ENCODE results near the gene GRAMD2A. TPM values are rescaled to one million over a fixed set of nuclear protein-coding genes. Genes with fewer than 3 reads are reported as not detected.
A peak's percentile ranks its signal among the peaks of the same experiment; 100 is the strongest.

Gene GRAMD2A
- total RNA-seq (not detected), polyA plus RNA-seq (not detected)

GRCh38 chr15:72197460-72198355 lies at the start of gene GRAMD2A:
Gene GRAMD2A (minus strand): TSS chr15:72197787.
- Mint-ChIP-seq H3K4me3 (peak within 1 kb of the TSS in 3 of 4 donors; percentile 38 to 59 (median 56)), H3K36me3 (peaks cover 17% of the 10 kb centered on the region), H3K4me1 (peaks cover 0 to 12% (median 5%) of the 10 kb centered on the region in 4 donors), H3K9me3 (peaks cover 0 to 1% (median 0%) of the 10 kb centered on the region in 7 donors), H3K27ac (no peak within 1 kb of the TSS), H3K27me3 (peaks cover 29% of the 10 kb centered on the region)
- Histone ChIP-seq H3K27ac (ENCODE audit: insufficient read depth, low read length, poor library complexity, severe bottlenecking) (no peak within 1 kb of the TSS), H3K27me3 (ENCODE audit: control insufficient read depth, insufficient read depth, low read length) (no peaks in the 10 kb centered on the region), H3K4me3 (ENCODE audit: low read depth, low read length) (no peak within 1 kb of the TSS), H3K36me3 (ENCODE audit: control insufficient read depth, insufficient read depth, low read length) (peaks cover 44% of the 10 kb centered on the region), H3K4me1 (ENCODE audit: control insufficient read depth, insufficient read depth, low read length, poor library complexity, severe bottlenecking) (peaks cover 5% of the 10 kb centered on the region), H3K9me3 (ENCODE audit: control insufficient read depth in 2 of 2, low read length in 2 of 2) (no peaks in the 10 kb centered on the region)
- DNase-seq: no peak
- ATAC-seq (ENCODE audit: low read depth in 2 of 2): peak; percentile 17 to 32

- no peaks in the 10 kb centered on the region for H3K27me3 Mint-ChIP-seq
- peak overlapping the region in 2 of 3 donors; percentile 59 to 92 for H3K27ac Mint-ChIP-seq
- Histone ChIP-seq H3K4me1 (ENCODE audit: control insufficient read depth, insufficient read depth, low read length, poor library complexity, severe bottlenecking) (no peaks in the 10 kb centered on the region), H3K4me3 (ENCODE audit: low read depth, low read length) (no peak overlapping the region), H3K27me3 (ENCODE audit: control insufficient read depth, insufficient read depth, low read length) (no peaks in the 10 kb centered on the region), H3K36me3 (ENCODE audit: control insufficient read depth, insufficient read depth, low read length) (peaks cover 37% of the 10 kb centered on the region), H3K9me3 (ENCODE audit: control insufficient read depth in 2 of 2, low read length in 2 of 2) (no peaks in the 10 kb centered on the region), H3K27ac (ENCODE audit: insufficient read depth, low read length, poor library complexity, severe bottlenecking) (no peak overlapping the region)
- peaks cover 32% of the 10 kb centered on the region for H3K36me3 Mint-ChIP-seq
- DNase-seq (no peak), ATAC-seq (ENCODE audit: low read depth in 2 of 2) (no peak)
- H3K4me3 Mint-ChIP-seq: no peak overlapping the region
- H3K9me3 Mint-ChIP-seq: no peaks in the 10 kb centered on the region
- H3K4me1 Mint-ChIP-seq: peaks cover 2 to 15% (median 3%) of the 10 kb centered on the region in 4 donors
Measured at GRCh38 chr15:72242775-72243370, 45.3 kb upstream of the GRAMD2A start.

GRCh38 chr15:72239652-72240051 lies 42.1 kb upstream of the GRAMD2A start:
- Mint-ChIP-seq H3K36me3 (peaks cover 26% of the 10 kb centered on the region), H3K27ac (peak overlapping the region in 1 of 3 donors; percentile 57), H3K27me3 (no peaks in the 10 kb centered on the region), H3K4me3 (no peak overlapping the region), H3K9me3 (no peaks in the 10 kb centered on the region), H3K4me1 (peaks cover 16 to 19% (median 17%) of the 10 kb centered on the region in 4 donors)
- Histone ChIP-seq H3K4me1 (ENCODE audit: control insufficient read depth, insufficient read depth, low read length, poor library complexity, severe bottlenecking) (peaks cover 13% of the 10 kb centered on the region), H3K4me3 (ENCODE audit: low read depth, low read length) (no peak overlapping the region), H3K9me3 (ENCODE audit: control insufficient read depth in 2 of 2, low read length in 2 of 2) (no peaks in the 10 kb centered on the region), H3K36me3 (ENCODE audit: control insufficient read depth, insufficient read depth, low read length) (peaks cover 37% of the 10 kb centered on the region), H3K27ac (ENCODE audit: insufficient read depth, low read length, poor library complexity, severe bottlenecking) (no peak overlapping the region), H3K27me3 (ENCODE audit: control insufficient read depth, insufficient read depth, low read length) (no peaks in the 10 kb centered on the region)
- DNase-seq (no peak), ATAC-seq (ENCODE audit: low read depth in 2 of 2) (no peak)

GRCh38 chr15:72238586-72238985 lies 41.0 kb upstream of the GRAMD2A start:
- no peak overlapping the region for H3K4me3 ChIP-seq (ENCODE audit: low read depth, low read length)
- no peak overlapping the region for H3K27ac Mint-ChIP-seq
- peaks cover 11 to 24% (median 20%) of the 10 kb centered on the region in 4 donors for H3K4me1 Mint-ChIP-seq
- no peaks in the 10 kb centered on the region for H3K27me3 ChIP-seq (ENCODE audit: control insufficient read depth, insufficient read depth, low read length)
- H3K27ac ChIP-seq (ENCODE audit: insufficient read depth, low read length, poor library complexity, severe bottlenecking): no peak overlapping the region
- no peak for ATAC-seq (ENCODE audit: low read depth in 2 of 2)
- no peak for DNase-seq
- H3K4me1 ChIP-seq (ENCODE audit: control insufficient read depth, insufficient read depth, low read length, poor library complexity, severe bottlenecking): peaks cover 13% of the 10 kb centered on the region
- no peak overlapping the region for H3K4me3 Mint-ChIP-seq
- no peaks in the 10 kb centered on the region for H3K9me3 Mint-ChIP-seq
- peaks cover 31% of the 10 kb centered on the region for H3K36me3 ChIP-seq (ENCODE audit: control insufficient read depth, insufficient read depth, low read length)
- peaks cover 20% of the 10 kb centered on the region for H3K36me3 Mint-ChIP-seq
- no peaks in the 10 kb centered on the region for H3K9me3 ChIP-seq (ENCODE audit: control insufficient read depth in 2 of 2, low read length in 2 of 2)
- H3K27me3 Mint-ChIP-seq: no peaks in the 10 kb centered on the region

GRCh38 chr15:72237853-72238224 lies 40.3 kb upstream of the GRAMD2A start:
- Histone ChIP-seq H3K4me3 (ENCODE audit: low read depth, low read length) (no peak overlapping the region), H3K4me1 (ENCODE audit: control insufficient read depth, insufficient read depth, low read length, poor library complexity, severe bottlenecking) (peaks cover 13% of the 10 kb centered on the region), H3K27me3 (ENCODE audit: control insufficient read depth, insufficient read depth, low read length) (no peaks in the 10 kb centered on the region), H3K36me3 (ENCODE audit: control insufficient read depth, insufficient read depth, low read length) (peaks cover 27% of the 10 kb centered on the region), H3K9me3 (ENCODE audit: control insufficient read depth in 2 of 2, low read length in 2 of 2) (no peaks in the 10 kb centered on the region), H3K27ac (ENCODE audit: insufficient read depth, low read length, poor library complexity, severe bottlenecking) (no peak overlapping the region)
- H3K9me3 Mint-ChIP-seq: no peaks in the 10 kb centered on the region
- H3K36me3 Mint-ChIP-seq: peaks cover 17% of the 10 kb centered on the region
- peak overlapping the region; percentile 28 to 75 (median 66) for H3K27ac Mint-ChIP-seq
- H3K4me3 Mint-ChIP-seq: peak overlapping the region in 2 of 4 donors; percentile 32 to 54
- no peaks in the 10 kb centered on the region for H3K27me3 Mint-ChIP-seq
- H3K4me1 Mint-ChIP-seq: peaks cover 9 to 24% (median 20%) of the 10 kb centered on the region in 4 donors
- DNase-seq (peak in 1 of 3 donors; percentile 16), ATAC-seq (ENCODE audit: low read depth in 2 of 2) (no peak)

GRCh38 chr15:72237029-72237852 lies 39.7 kb upstream of the GRAMD2A start:
- Mint-ChIP-seq H3K27ac (peak overlapping the region; percentile 28 to 75 (median 66)), H3K9me3 (no peaks in the 10 kb centered on the region), H3K4me3 (peak overlapping the region in 2 of 4 donors; percentile 32 to 82), H3K4me1 (peaks cover 9 to 28% (median 22%) of the 10 kb centered on the region in 4 donors), H3K36me3 (peaks cover 11% of the 10 kb centered on the region), H3K27me3 (no peaks in the 10 kb centered on the region)
- H3K36me3 ChIP-seq (ENCODE audit: control insufficient read depth, insufficient read depth, low read length): peaks cover 22% of the 10 kb centered on the region
- H3K4me3 ChIP-seq (ENCODE audit: low read depth, low read length): no peak overlapping the region
- H3K27me3 ChIP-seq (ENCODE audit: control insufficient read depth, insufficient read depth, low read length): no peaks in the 10 kb centered on the region
- H3K4me1 ChIP-seq (ENCODE audit: control insufficient read depth, insufficient read depth, low read length, poor library complexity, severe bottlenecking): peaks cover 17% of the 10 kb centered on the region
- H3K27ac ChIP-seq (ENCODE audit: insufficient read depth, low read length, poor library complexity, severe bottlenecking): peak overlapping the region; percentile 44
- H3K9me3 ChIP-seq (ENCODE audit: control insufficient read depth in 2 of 2, low read length in 2 of 2): no peaks in the 10 kb centered on the region
- DNase-seq (peak in 2 of 3 donors; percentile 13 to 89), ATAC-seq (ENCODE audit: low read depth in 2 of 2) (peak; percentile 63 to 70)

- H3K4me3 ChIP-seq (ENCODE audit: low read depth, low read length): no peak overlapping the region
- H3K27ac ChIP-seq (ENCODE audit: insufficient read depth, low read length, poor library complexity, severe bottlenecking): no peak overlapping the region
- no peaks in the 10 kb centered on the region for H3K27me3 ChIP-seq (ENCODE audit: control insufficient read depth, insufficient read depth, low read length)
- no peaks in the 10 kb centered on the region for H3K9me3 ChIP-seq (ENCODE audit: control insufficient read depth in 2 of 2, low read length in 2 of 2)
- peaks cover 25% of the 10 kb centered on the region for H3K4me1 ChIP-seq (ENCODE audit: control insufficient read depth, insufficient read depth, low read length, poor library complexity, severe bottlenecking)
- Mint-ChIP-seq H3K36me3 (peaks cover 4% of the 10 kb centered on the region), H3K27me3 (peaks cover 6% of the 10 kb centered on the region), H3K4me1 (peaks cover 15 to 36% (median 27%) of the 10 kb centered on the region in 4 donors), H3K4me3 (no peak overlapping the region), H3K9me3 (no peaks in the 10 kb centered on the region), H3K27ac (peak overlapping the region in 2 of 3 donors; percentile 9 to 28)
- H3K36me3 ChIP-seq (ENCODE audit: control insufficient read depth, insufficient read depth, low read length): peaks cover 15% of the 10 kb centered on the region
- no peak for ATAC-seq (ENCODE audit: low read depth in 2 of 2)
- DNase-seq: no peak
Measured at GRCh38 chr15:72236381-72237003, 38.9 kb upstream of the GRAMD2A start.
